A673 (cell line): Measurements from ENCODE around the gene BARHL1. TPM values are rescaled to one million over a fixed set of nuclear protein-coding genes. Genes with fewer than 3 reads are reported as not detected.
A peak's percentile ranks its signal among the peaks of the same experiment; 100 is the strongest.

Source experiments
- BruUV-seq: library from RNA; stranded (reverse); fragments of 400-500 nt; replicated peaks from 2 replicates; lab custom pipeline; 2021; lab: Mats Ljungman, UMichigan
- CTCF ChIA-PET: fragments of 300-600 bp; sonication (Branson Sonifier 250); formaldehyde crosslinking; loops from one replicate; lab custom pipeline; 2022; ENCODE audit warnings: antibody characterized with exemption; lab: Charles Lee
- POLR2A ChIA-PET: fragments of 300-600 bp; sonication (Branson Sonifier 250); formaldehyde crosslinking; loops from one replicate; lab custom pipeline; 2022; ENCODE audit warnings: antibody characterized with exemption; ENCODE audit not compliant: low non-redundant PET; lab: Charles Lee
- DNase-seq: peaks from one replicate; pipeline ENCODE4 v3.0.0-alpha.2; 2015; ENCODE audit warnings: low spot score
- H3K27ac ChIP-seq: fragments of 200-600 bp; sonication (generic); 2 replicates; pipeline ENCODE4 v1.5.1; 2016; ENCODE audit warnings: mixed run types, low read depth, mild to moderate bottlenecking, mixed read lengths, antibody characterized with exemption, low read length; ENCODE audit not compliant: poor library complexity, severe bottlenecking
- H3K27me3 ChIP-seq: fragments of 200-600 bp; sonication (generic); replicated peaks from 2 replicates; pipeline ENCODE4 v1.6.1; 2017; ENCODE audit warnings: mixed run types, low read depth, mild to moderate bottlenecking, mixed read lengths, antibody characterized with exemption, low read length; ENCODE audit not compliant: insufficient read depth, poor library complexity
- H3K36me3 ChIP-seq: fragments of 200-600 bp; sonication (generic); 2 replicates; pipeline ENCODE4 v1.6.1; 2016; ENCODE audit warnings: mixed run types, mild to moderate bottlenecking, mixed read lengths, antibody characterized with exemption, low read length; ENCODE audit not compliant: insufficient read depth, poor library complexity, severe bottlenecking
- H3K4me1 ChIP-seq: fragments of 200-600 bp; sonication (generic); 2 replicates; pipeline ENCODE4 v1.6.1; 2017; ENCODE audit warnings: mixed run types, mild to moderate bottlenecking, mixed read lengths, antibody characterized with exemption, low read length; ENCODE audit not compliant: insufficient read depth, poor library complexity, severe bottlenecking
- H3K4me3 ChIP-seq: fragments of 200-600 bp; sonication (generic); 2 replicates; pipeline ENCODE4 v1.5.1; 2016; ENCODE audit warnings: low read depth, mixed run types, mild to moderate bottlenecking, mixed read lengths, low read length; ENCODE audit not compliant: poor library complexity, severe bottlenecking
- H3K9me3 ChIP-seq: fragments of 200-600 bp; sonication (generic); 2 replicates; pipeline ENCODE4 v1.6.1; 2016; ENCODE audit warnings: mixed run types, low read depth, mild to moderate bottlenecking, mixed read lengths, antibody characterized with exemption, low read length; ENCODE audit not compliant: poor library complexity, severe bottlenecking
- EZH2 ChIP-seq: fragments of 200-600 bp; sonication (generic); IDR thresholded peaks from 2 replicates; pipeline ENCODE4 v1.6.1; 2017; ENCODE audit warnings: borderline replicate concordance, low read depth, mild to moderate bottlenecking, mixed read lengths, antibody characterized with exemption, low read length; ENCODE audit not compliant: poor library complexity, severe bottlenecking
- intact Hi-C: fragments of 100-400 bp; cut with micrococcal nuclease; formaldehyde crosslinking; loops from one replicate; pipeline ENCODE4 v1.10.0; 2022; ENCODE audit not compliant: unreplicated experiment
- total RNA-seq: library from RNA; stranded (reverse); gene quantifications from 2 replicates; pipeline ENCODE4 v1.2.3, GENCODE V29; 2021
- TF ChIP-seq, protein P1 (sequence below): fragments of 300-800, 200-600 bp; sonication (generic); conservative IDR thresholded peaks from 2 replicates; pipeline ENCODE4 v1.5.1; 2017; ENCODE audit warnings: low read depth, mild to moderate bottlenecking, antibody characterized with exemption, low read length, moderate library complexity, mixed read lengths

BARHL1 gene
- total RNA-seq, 1 experiment from 2014 or later = not detected

DNA sequence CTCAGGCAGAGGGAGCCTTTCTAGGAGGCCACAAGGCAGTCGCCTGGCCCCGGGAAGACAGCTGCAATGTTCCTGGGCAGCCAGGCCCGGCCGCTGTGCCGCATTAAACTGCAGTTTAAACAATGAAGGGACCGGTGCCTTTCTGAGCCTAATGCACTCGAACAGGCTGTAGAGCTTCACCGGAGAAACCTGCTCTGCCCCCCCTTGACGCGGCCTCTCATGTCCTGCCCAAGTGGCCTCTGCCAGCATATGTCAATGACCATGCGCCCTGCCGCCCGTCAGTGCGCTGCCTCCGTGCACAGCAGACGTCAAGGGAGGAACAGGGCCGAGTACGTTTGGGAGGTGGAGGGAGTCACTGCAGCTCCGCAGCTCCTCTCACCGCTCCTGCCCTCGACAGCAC is 38.4 kb upstream of the BARHL1 start:
- Histone ChIP-seq H3K4me1 (peaks cover 12% of the 10 kb centered on the region), H3K36me3 (no peaks in the 10 kb centered on the region), H3K27me3 (no peaks in the 10 kb centered on the region), H3K27ac (no peak overlapping the region), H3K9me3 (no peaks in the 10 kb centered on the region), H3K4me3 (no peak overlapping the region)
- no peak for DNase-seq
- intact Hi-C loops = no loop called here
- ChIA-PET CTCF (no interaction called here), POLR2A (no interaction called here)
- no peak for TF ChIP-seq EZH2
- TF ChIP-seq, protein P1, sequence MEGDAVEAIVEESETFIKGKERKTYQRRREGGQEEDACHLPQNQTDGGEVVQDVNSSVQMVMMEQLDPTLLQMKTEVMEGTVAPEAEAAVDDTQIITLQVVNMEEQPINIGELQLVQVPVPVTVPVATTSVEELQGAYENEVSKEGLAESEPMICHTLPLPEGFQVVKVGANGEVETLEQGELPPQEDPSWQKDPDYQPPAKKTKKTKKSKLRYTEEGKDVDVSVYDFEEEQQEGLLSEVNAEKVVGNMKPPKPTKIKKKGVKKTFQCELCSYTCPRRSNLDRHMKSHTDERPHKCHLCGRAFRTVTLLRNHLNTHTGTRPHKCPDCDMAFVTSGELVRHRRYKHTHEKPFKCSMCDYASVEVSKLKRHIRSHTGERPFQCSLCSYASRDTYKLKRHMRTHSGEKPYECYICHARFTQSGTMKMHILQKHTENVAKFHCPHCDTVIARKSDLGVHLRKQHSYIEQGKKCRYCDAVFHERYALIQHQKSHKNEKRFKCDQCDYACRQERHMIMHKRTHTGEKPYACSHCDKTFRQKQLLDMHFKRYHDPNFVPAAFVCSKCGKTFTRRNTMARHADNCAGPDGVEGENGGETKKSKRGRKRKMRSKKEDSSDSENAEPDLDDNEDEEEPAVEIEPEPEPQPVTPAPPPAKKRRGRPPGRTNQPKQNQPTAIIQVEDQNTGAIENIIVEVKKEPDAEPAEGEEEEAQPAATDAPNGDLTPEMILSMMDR = no peak
- no TSS peak for BruUV-seq

DNA sequence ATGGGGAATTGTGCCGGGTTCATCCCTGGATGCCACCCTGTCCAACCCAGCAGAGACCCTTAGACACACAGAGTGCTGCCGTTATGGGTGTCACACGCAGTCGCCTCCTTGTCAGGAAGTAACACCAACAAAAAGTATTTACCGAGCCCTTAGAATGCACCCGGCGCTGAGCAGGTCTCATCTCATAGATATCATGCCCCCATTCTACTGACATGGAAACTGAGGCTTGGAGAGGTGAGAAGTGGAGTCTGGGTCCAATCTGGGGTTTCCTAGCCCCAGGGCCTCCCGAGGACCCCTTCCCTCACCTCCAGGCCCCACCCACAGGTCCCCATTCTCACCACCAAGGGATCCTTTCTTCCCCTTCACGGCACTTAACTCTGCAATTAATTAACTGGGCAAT is 36.8 kb upstream of the BARHL1 start:
- no TSS peak for BruUV-seq
- intact Hi-C loops = no loop called here
- H3K27me3 ChIP-seq = no peaks in the 10 kb centered on the region
- DNase-seq = no peak
- no peaks in the 10 kb centered on the region for H3K36me3 ChIP-seq
- H3K4me3 ChIP-seq = no peak overlapping the region
- ChIA-PET POLR2A (interaction anchor here (0.5 kb wide), 1 partner anchor 19 kb away, joined by 14 read pairs; no protein-coding TSS in a partner anchor), CTCF (no interaction called here)
- no peaks in the 10 kb centered on the region for H3K9me3 ChIP-seq
- H3K4me1 ChIP-seq = peaks cover 12% of the 10 kb centered on the region
- TF ChIP-seq EZH2 = no peak
- H3K27ac ChIP-seq = no peak overlapping the region

DNA sequence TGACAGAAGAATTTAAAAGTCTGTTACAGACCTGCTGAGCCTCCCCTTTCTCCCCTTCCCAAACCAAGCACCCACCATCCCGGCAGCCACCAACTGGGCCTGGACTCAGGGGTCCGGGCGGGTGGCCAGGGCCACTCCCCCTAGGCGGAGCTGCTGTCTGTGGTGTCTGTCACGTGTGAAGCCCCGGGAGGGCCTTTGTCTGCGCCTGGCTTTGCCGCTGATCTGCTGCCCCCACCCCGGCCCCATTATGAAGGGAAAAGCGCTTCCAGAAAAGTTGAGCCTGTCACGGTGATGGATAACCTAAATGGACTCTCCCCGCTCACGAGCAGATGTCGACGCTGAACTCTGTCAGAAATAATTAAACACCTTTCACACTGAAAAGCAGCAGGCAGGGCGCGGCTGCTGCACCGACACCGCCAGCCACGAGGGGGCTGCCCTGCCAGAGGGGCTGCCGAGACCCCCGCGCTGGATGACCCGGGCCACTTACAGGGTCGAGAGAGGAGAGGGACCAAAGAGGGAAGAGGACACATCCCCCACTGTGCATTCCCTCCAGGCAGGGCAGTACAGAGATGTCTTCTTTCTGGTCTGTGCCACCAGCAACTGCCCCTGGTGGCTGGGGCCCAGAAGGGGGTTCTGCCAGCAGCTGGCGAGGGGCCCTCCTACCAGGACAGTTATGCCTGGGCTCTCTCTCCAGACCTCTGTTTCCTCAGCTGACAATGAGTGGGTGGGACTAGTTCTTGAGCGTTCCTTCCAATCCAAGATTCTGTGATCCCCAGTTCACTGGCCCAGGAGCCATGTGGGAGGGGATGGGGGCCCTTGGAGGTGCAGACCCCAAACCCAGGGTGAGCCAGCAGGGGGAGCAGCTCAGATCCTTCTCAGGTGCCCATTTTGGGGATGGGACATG is 36.0 kb upstream of the BARHL1 start:
- DNase-seq = peak; percentile 66
- H3K36me3 ChIP-seq = no peaks in the 10 kb centered on the region
- intact Hi-C loops = no loop called here
- no peak for TF ChIP-seq EZH2
- TF ChIP-seq, protein P1 = peak; percentile 71
- peaks cover 12% of the 10 kb centered on the region for H3K4me1 ChIP-seq
- no peak overlapping the region for H3K27ac ChIP-seq
- peak overlapping the region; percentile 33 for H3K4me3 ChIP-seq
- BruUV-seq = no TSS peak
- H3K9me3 ChIP-seq = no peaks in the 10 kb centered on the region
- CTCF ChIA-PET = interaction anchor here (0.6 to 1.1 kb wide), 2 partner anchors 24 to 1065 kb away, joined by 6 to 7 read pairs; no protein-coding TSS in a partner anchor
- POLR2A ChIA-PET = interaction anchor here (0.5 kb wide), 1 partner anchor 18 kb away, joined by 14 read pairs; no protein-coding TSS in a partner anchor
- H3K27me3 ChIP-seq = no peaks in the 10 kb centered on the region
